K562 (cell line): ENCODE data around the gene NKX2-8. TPM values are rescaled to one million over a fixed set of nuclear protein-coding genes. Genes with fewer than 3 reads are reported as not detected.

Experiments used
- ATAC-seq: fragments of 200-7000 bp; cut with Tn5 transposase; 3 replicates; pipeline ENCODE4 v1.9.1; 2020; ENCODE audit warnings: moderate library complexity
- BruUV-seq: library from RNA; stranded (reverse); fragments of 400-500 nt; replicated peaks from 2 replicates; lab custom pipeline; 2021; lab: Mats Ljungman, UMichigan
- CTCF ChIA-PET: fragments of 300-600 bp; formaldehyde crosslinking; extraction: SDS; loops from one replicate; lab custom pipeline; 2021; ENCODE audit warnings: low intra/inter-chr PET ratio; lab: Yijun Ruan, JAX
- POLR2A ChIA-PET: fragments of 300-600, 350-650 bp; sonication (Branson Sonifier 250); formaldehyde crosslinking; extraction: SDS; loops from one replicate; lab custom pipeline; 2021; ENCODE audit warnings: antibody characterized with exemption, inconsistent platforms; lab: Yijun Ruan, JAX
- DNase-seq, 4 experiments: peaks; one replicate each; pipeline versions ENCODE4 v3.0.0 to v3.0.0-alpha.2; 2011 to 2018; ENCODE audit warnings: low spot score in 3 of 4, mixed read lengths in 3 of 4; ENCODE audit errors: extremely low read depth in 1 of 4
- FAIRE-seq: peaks from 2 replicates; lab custom pipeline; 2011; peaks lifted over from hg19 to GRCh38; lab: Jason Lieb, UNC
- H2AFZ ChIP-seq: 2 replicates; pipeline ENCODE4 v1.6.0; 2011; ENCODE audit warnings: low read depth, low read length, control low read depth, inconsistent platforms
- H3K27ac ChIP-seq: fragments of 200-600 bp; 3 replicates; pipeline ENCODE4 v1.8.0; 2011; ENCODE audit warnings: low read depth, mild to moderate bottlenecking, control low read depth, inconsistent platforms, low read length, moderate library complexity, mixed read lengths; ENCODE audit errors: extremely low read depth
- H3K27me3 ChIP-seq, 2 experiments: fragments of 300-600 bp in 1 of 2; 2 replicates in 1 of 2; 3 replicates in 1 of 2; pipeline versions ENCODE4 v1.6.0 to v1.8.0; 2011; ENCODE audit warnings: inconsistent platforms in 2 of 2, low read length in 2 of 2, mild to moderate bottlenecking in 1 of 2, mixed read lengths in 1 of 2, moderate library complexity in 1 of 2; ENCODE audit not compliant: control insufficient read depth in 2 of 2, insufficient read depth in 2 of 2
- H3K36me3 ChIP-seq: fragments of 300-600 bp; 3 replicates; pipeline ENCODE4 v1.8.0; 2011; ENCODE audit warnings: mild to moderate bottlenecking, low read length, inconsistent platforms; ENCODE audit not compliant: control insufficient read depth, insufficient read depth
- H3K4me1 ChIP-seq, 2 experiments: fragments of 200-600 bp in 1 of 2; replicated peaks in 1 of 2; 2 replicates in 1 of 2; 3 replicates in 1 of 2; pipeline versions ENCODE4 v1.5.1 to v1.8.0; 2011; ENCODE audit warnings: inconsistent platforms in 2 of 2, low read length in 2 of 2, mild to moderate bottlenecking in 1 of 2, mixed read lengths in 1 of 2, moderate library complexity in 1 of 2; ENCODE audit not compliant: control insufficient read depth in 2 of 2, insufficient read depth in 2 of 2
- H3K4me2 ChIP-seq: 2 replicates; pipeline ENCODE4 v1.6.1; 2011; ENCODE audit warnings: low read length, control low read depth, inconsistent platforms, mixed read lengths; ENCODE audit not compliant: insufficient read depth
- H3K4me3 ChIP-seq: fragments of 200-600 bp; sonication (generic), shearing (Covaris generic); 2 replicates; pipeline ENCODE4 v1.5.1; 2016; ENCODE audit warnings: control low read depth, inconsistent platforms
- H3K79me2 ChIP-seq: fragments of 200-600 bp; 3 replicates; pipeline ENCODE4 v1.8.0; 2011; ENCODE audit warnings: low read length, inconsistent platforms; ENCODE audit not compliant: control insufficient read depth, insufficient read depth
- H3K9ac ChIP-seq, 2 experiments: 2 replicates each; pipeline versions ENCODE4 v1.6.0 to v1.6.1; 2011; ENCODE audit warnings: low read depth in 2 of 2, low read length in 2 of 2, control low read depth in 1 of 2, inconsistent platforms in 1 of 2, mild to moderate bottlenecking in 1 of 2, mixed read lengths in 1 of 2; ENCODE audit not compliant: insufficient read depth in 1 of 2
- H3K9me1 ChIP-seq: one replicate; pipeline ENCODE4 v1.6.0; 2011; ENCODE audit warnings: inconsistent platforms, mild to moderate bottlenecking, low read length, moderate library complexity; ENCODE audit not compliant: control insufficient read depth, insufficient read depth
- H3K9me3 ChIP-seq: replicated peaks from 2 replicates; pipeline ENCODE4 v1.5.1; 2011; ENCODE audit warnings: low read depth, low read length, inconsistent platforms; ENCODE audit not compliant: control insufficient read depth, insufficient read depth
- H4K20me1 ChIP-seq: replicated peaks from 2 replicates; pipeline ENCODE4 v1.6.1; 2011; ENCODE audit warnings: low read length, inconsistent platforms, mixed read lengths; ENCODE audit not compliant: control insufficient read depth, insufficient read depth
- ARID1B ChIP-seq: fragments of 450-650 bp; IDR thresholded peaks from 2 replicates; pipeline ENCODE4 v1.6.1; 2016; ENCODE audit warnings: antibody characterized with exemption, mild to moderate bottlenecking, inconsistent platforms
- E2F8 ChIP-seq: fragments of 450-650 bp; IDR thresholded peaks from 2 replicates; pipeline ENCODE4 v1.7.1; 2018; ENCODE audit warnings: mild to moderate bottlenecking, low read depth; ENCODE audit not compliant: partially characterized antibody
- FOXK1 ChIP-seq: sonication (generic); formaldehyde crosslinking; IDR thresholded peaks from 2 replicates; pipeline ENCODE4 v1.8.0; 2022; ENCODE audit warnings: missing genetic modification reagents, mild to moderate bottlenecking, borderline replicate concordance
- NR1H2 ChIP-seq: sonication (generic); formaldehyde crosslinking; IDR thresholded peaks from 2 replicates; pipeline ENCODE4 v1.4.0; 2020; ENCODE audit warnings: mild to moderate bottlenecking, missing genetic modification reagents
- PHF8 ChIP-seq: fragments of 200-600 bp; sonication (generic); IDR thresholded peaks from 2 replicates; pipeline ENCODE4 v1.6.1; 2012; ENCODE audit warnings: mixed run types, mild to moderate bottlenecking, inconsistent platforms, low read length, moderate library complexity, borderline replicate concordance
- STAT5B ChIP-seq: fragments of 250-450 bp; sonication (Bioruptor Pico); IDR thresholded peaks from 2 replicates; pipeline ENCODE4 v1.8.0; 2021; ENCODE audit warnings: mild to moderate bottlenecking, inconsistent platforms
- TCF3 ChIP-seq: sonication (generic); formaldehyde crosslinking; IDR thresholded peaks from 2 replicates; pipeline ENCODE4 v1.4.0; 2020; ENCODE audit warnings: mild to moderate bottlenecking, missing genetic modification reagents
- ZNF707 ChIP-seq: fragments of 250-450 bp; sonication (Bioruptor Pico); conservative IDR thresholded peaks from 2 replicates; pipeline ENCODE4 v1.8.0; 2022; ENCODE audit warnings: inconsistent platforms, mild to moderate bottlenecking, moderate library complexity
- ZSCAN32 ChIP-seq: fragments of 450-650 bp; formaldehyde crosslinking; IDR thresholded peaks from 2 replicates; pipeline ENCODE4 v1.4.0; 2020; ENCODE audit warnings: mild to moderate bottlenecking, moderate library complexity
- in situ Hi-C: fragments of 300-500 bp; cut with MboI; formaldehyde crosslinking; loops from 4 replicates; pipeline ENCODE4 v1.15.0; 2018; ENCODE audit warnings: inconsistent platforms, mixed read lengths
- intact Hi-C: fragments of 100-400 bp; cut with micrococcal nuclease; formaldehyde crosslinking; loops from 2 replicates; pipeline ENCODE4 v1.14.2; 2022
- polyA plus RNA-seq, 8 experiments: library from polyadenylated mRNA; depleted of rRNA in 4 of 8; stranded (reverse) in 5 of 8; unstranded in 3 of 8; fragments of >200 nt; fragmentation: Nextera tagmentation in 2 of 8; fragmentation: Illumina TruSeq in 1 of 8; extraction: Ambion mirVana in 2 of 8; extraction: Trizol in 1 of 8; gene quantifications; 2 replicates each; pipeline versions ENCODE4 v1.2.1 to v1.2.3, GENCODE V29; 2011 to 2014; ENCODE audit warnings: inconsistent platforms in 1 of 8, missing spikeins in 1 of 8
- total RNA-seq, 7 experiments: library from RNA; depleted of rRNA in 6 of 7; stranded (reverse); fragments of >200 nt in 6 of 7; fragmentation: Illumina TruSeq in 2 of 7; extraction: Trizol in 2 of 7; gene quantifications; 2 replicates each; pipeline versions ENCODE4 v1.2.1 to v1.2.3, GENCODE V29; 2011 to 2021; ENCODE audit warnings: low replicate concordance in 1 of 7

NKX2-8 gene
- total and polyA plus RNA-seq, 9 of the 15 experiments (the other 6 are each of a cell fraction or from before 2014, with no cell fraction given): not detected

- Histone ChIP-seq H3K4me2 (no peak overlapping the region), H3K9ac (no peak overlapping the region), H3K4me1 (no peaks in the 10 kb centered on the region), H3K27me3 (peaks cover 0 to 2% of the 10 kb centered on the region in 2 experiments; a peak in 2 of 5 replicates), H3K4me3 (no peak overlapping the region), H4K20me1 (no peaks in the 10 kb centered on the region), H3K36me3 (no peaks in the 10 kb centered on the region), H3K9me3 (no peaks in the 10 kb centered on the region), H3K27ac (no peak overlapping the region), H3K9me1 (no peaks in the 10 kb centered on the region), H2AFZ (no peak overlapping the region), H3K79me2 (no peaks in the 10 kb centered on the region)
- TF ChIP-seq E2F8 (no peak), NR1H2 (CRISPR knock-in tag) (no peak), STAT5B (CRISPR knock-in tag) (no peak), ZSCAN32 (CRISPR knock-in tag) (no peak), FOXK1 (no peak), PHF8 (no peak), ZNF707 (CRISPR knock-in tag) (no peak), ARID1B (no peak), TCF3 (CRISPR knock-in tag) (no peak)
- ChIA-PET POLR2A (no interaction called here), CTCF (no interaction called here)
- BruUV-seq: no TSS peak
- FAIRE-seq: no peak
- intact Hi-C loops (no loop called here), in situ Hi-C loops (no loop called here)
- no peak for ATAC-seq
- DNase-seq: no peak
Observed at GRCh38 chr14:36591482-36591881, 9.1 kb upstream of the NKX2-8 start.
